ENCODE data around the gene YTHDC1. TPM values are rescaled to one million over a fixed set of nuclear protein-coding genes. Genes with fewer than 3 reads are reported as not detected.
A peak's percentile ranks its signal among the peaks of the same experiment; 100 is the strongest.

YTHDC1 gene
- total RNA-seq, 2 experiments from 2014 or later = 80.0 to 95.1 TPM

DNA sequence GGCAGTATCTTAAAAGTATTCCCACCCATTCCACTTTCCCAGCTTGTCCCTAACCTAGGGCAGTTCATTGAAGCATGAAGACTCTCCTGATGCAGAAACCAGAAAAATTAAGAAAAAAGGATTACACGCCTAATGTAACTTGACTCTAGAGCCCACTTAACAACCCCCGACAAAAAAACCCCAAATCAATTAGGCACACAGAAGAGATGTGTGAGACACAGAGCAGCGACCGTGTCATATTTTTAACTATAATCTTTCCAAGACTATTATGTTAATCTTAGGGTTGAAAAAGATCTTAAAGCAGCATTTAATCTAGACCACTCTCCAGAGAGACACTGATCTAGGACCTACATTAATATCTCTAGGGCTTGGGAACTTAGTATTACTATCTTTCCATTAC is 1.3 kb downstream of the YTHDC1 start:
- ChIA-PET CTCF (interaction anchor here (0.9 kb wide), 1 partner anchor 27 kb away, joined by 3 read pairs; no protein-coding TSS in a partner anchor), POLR2A (interaction anchor here (1.0 to 3.7 kb wide), 5 partner anchors 12 to 91 kb away, joined by 3 to 14 read pairs (median 4); no protein-coding TSS in a partner anchor)
- Mint-ChIP-seq H3K27me3 (no peaks in the 10 kb centered on the region), H3K4me3 (peak overlapping the region; percentile 97), H3K36me3 (ENCODE audit: low read depth) (peaks cover 31% of the 10 kb centered on the region), H3K9me3 (no peaks in the 10 kb centered on the region), H3K4me1 (peaks cover 40% of the 10 kb centered on the region), H3K27ac (peak overlapping the region; percentile 95)
- DNase-seq = no peak

DNA sequence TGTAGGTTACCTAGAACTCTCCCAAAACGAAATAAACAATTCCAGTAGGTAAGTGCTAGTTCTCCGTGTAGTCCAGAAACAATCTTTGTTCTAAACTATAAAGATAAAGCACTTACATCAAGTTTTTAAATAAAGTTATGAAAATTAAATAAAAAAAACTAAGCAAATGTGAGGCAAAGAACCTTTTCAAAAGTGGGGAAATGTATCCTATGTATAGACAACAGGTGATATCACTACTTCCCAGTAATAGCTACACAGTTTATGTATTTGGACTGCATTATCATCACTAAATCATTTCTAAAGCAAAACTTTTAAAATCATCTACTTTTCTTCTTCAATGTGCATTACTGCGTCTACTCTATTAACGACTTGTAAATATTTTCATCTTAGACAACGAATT is 2.0 kb downstream of the YTHDC1 start:
- Mint-ChIP-seq H3K36me3 (ENCODE audit: low read depth) (peaks cover 31% of the 10 kb centered on the region), H3K27ac (peak overlapping the region; percentile 95), H3K4me1 (peaks cover 40% of the 10 kb centered on the region), H3K4me3 (peak overlapping the region; percentile 97), H3K9me3 (no peaks in the 10 kb centered on the region), H3K27me3 (no peaks in the 10 kb centered on the region)
- CTCF ChIA-PET = no interaction called here
- DNase-seq = no peak
- POLR2A ChIA-PET = interaction anchor here (3.7 kb wide), 1 partner anchor 15 kb away, joined by 14 read pairs; no protein-coding TSS in a partner anchor

DNA sequence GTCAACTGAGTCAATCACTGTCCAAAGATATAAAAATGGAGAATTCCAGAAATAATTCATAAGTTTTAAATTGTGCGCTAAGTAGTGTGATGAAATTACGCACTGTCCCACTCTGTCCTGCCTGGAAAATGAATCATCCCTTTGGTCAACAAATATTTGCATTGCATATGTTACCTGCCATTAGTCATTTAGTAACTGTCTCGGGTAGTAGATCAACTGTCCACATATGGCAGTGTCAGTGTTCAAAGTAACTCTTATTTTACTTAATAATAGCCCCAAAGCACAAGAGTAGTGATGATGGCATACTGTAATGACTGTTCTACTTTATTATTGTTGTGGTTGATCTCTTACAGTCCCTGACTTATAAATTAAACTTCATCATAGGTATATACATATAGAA is 3.4 kb downstream of the YTHDC1 start:
- POLR2A ChIA-PET = no interaction called here
- H3K4me3 Mint-ChIP-seq = no peak overlapping the region
- CTCF ChIA-PET = no interaction called here
- H3K36me3 Mint-ChIP-seq (ENCODE audit: low read depth) = peaks cover 36% of the 10 kb centered on the region
- no peaks in the 10 kb centered on the region for H3K9me3 Mint-ChIP-seq
- no peaks in the 10 kb centered on the region for H3K27me3 Mint-ChIP-seq
- H3K27ac Mint-ChIP-seq = no peak overlapping the region
- peaks cover 46% of the 10 kb centered on the region for H3K4me1 Mint-ChIP-seq
- no peak for DNase-seq

DNA sequence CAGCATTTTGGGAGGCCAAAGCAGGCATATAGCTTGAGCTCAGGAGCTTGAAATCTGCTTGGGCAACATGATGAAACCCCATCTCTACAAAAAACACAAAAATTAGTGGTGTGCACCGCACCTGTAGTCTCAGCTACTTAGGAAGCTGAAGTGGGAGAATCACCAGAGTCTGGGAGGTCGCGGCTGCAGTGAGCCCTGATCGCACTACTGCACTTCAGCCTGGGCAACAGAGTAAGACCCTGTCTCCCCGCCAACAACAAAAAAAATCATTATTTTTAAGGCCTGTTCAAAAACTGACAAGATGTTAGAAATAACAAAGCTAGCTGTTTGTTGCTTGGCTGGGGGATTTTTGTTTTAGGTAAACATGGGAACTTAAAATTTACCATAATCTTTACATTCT is 5.1 kb downstream of the YTHDC1 start:
- Mint-ChIP-seq H3K9me3 (no peaks in the 10 kb centered on the region), H3K4me1 (peaks cover 52% of the 10 kb centered on the region), H3K27me3 (no peaks in the 10 kb centered on the region), H3K4me3 (no peak overlapping the region), H3K27ac (no peak overlapping the region), H3K36me3 (ENCODE audit: low read depth) (peaks cover 32% of the 10 kb centered on the region)
- CTCF ChIA-PET = no interaction called here
- POLR2A ChIA-PET = interaction anchor here (1.0 to 2.7 kb wide), 4 partner anchors 8 to 36 kb away, joined by 3 to 8 read pairs (median 3); no protein-coding TSS in a partner anchor
- no peak for DNase-seq

DNA sequence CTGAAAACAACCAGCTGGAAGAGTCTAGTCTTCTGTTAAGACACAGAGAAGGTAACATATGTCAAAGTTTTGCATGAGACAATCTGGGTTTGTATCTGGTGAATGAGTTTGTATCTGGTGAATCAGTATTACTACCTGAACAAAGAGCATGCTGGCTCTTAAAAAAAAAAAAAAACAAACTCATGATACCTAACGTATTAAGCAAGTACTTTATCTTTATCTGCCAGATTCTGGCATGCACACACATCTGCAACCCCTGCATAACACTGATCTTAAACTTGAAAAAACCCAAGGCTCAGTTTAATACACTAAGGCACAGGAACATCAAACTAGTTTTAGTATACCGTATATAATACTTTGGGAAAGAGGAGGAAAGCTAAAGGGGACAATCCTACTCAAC is 5.8 kb downstream of the YTHDC1 start:
- Mint-ChIP-seq H3K9me3 (no peaks in the 10 kb centered on the region), H3K4me1 (peaks cover 55% of the 10 kb centered on the region), H3K27ac (no peak overlapping the region), H3K4me3 (no peak overlapping the region), H3K27me3 (no peaks in the 10 kb centered on the region), H3K36me3 (ENCODE audit: low read depth) (peaks cover 28% of the 10 kb centered on the region)
- ChIA-PET CTCF (interaction anchor here (0.6 kb wide), 1 partner anchor 15 kb away, joined by 3 read pairs; no protein-coding TSS in a partner anchor), POLR2A (interaction anchor here (0.7 to 2.7 kb wide), 4 partner anchors 9 to 18 kb away, joined by 3 to 8 read pairs (median 3); no protein-coding TSS in a partner anchor)
- no peak for DNase-seq

DNA sequence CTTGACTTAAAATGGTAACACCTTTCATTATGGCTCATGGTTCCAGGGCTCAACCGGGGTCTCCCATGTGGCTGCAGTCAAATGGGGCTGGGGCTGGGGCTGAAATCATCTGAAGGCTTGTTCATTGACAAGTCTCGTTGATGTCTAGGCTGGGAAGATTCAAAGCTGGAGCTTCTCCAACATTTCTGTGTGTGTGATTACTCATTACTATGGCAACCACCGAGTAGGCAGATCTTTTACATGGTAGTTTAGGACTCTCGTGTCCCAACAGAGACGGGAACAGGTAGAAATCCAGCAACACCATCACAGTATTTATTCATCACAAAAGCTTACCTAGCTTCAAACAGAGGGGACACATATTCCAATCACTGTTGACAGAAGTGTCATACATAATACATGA is 7.8 kb downstream of the YTHDC1 start:
- no peak for DNase-seq
- Mint-ChIP-seq H3K27ac (no peak overlapping the region), H3K36me3 (ENCODE audit: low read depth) (peaks cover 28% of the 10 kb centered on the region), H3K4me3 (no peak overlapping the region), H3K4me1 (peaks cover 49% of the 10 kb centered on the region), H3K9me3 (no peaks in the 10 kb centered on the region), H3K27me3 (no peaks in the 10 kb centered on the region)
- POLR2A ChIA-PET = no interaction called here
- CTCF ChIA-PET = no interaction called here

DNA sequence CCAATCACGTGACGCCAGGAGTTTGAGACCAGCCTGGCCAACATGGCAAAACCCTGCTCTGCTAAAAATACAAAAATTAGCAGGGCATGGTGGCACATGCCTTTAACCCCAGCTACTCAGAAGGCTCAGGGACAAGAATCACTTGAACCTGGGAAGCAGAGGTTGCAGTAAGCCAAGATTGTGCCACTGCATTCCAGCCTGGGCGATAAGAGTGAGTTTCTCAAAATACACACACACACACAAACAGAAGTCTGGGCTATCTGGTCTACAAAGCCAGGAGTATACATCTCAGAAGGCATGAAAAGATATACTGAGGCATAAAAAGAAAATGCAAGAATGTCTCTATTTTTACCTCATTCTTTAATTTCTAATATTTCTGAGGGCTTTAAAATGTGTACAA is 11.3 kb downstream of the YTHDC1 start:
- no peak overlapping the region for H3K27ac Mint-ChIP-seq
- ChIA-PET CTCF (no interaction called here), POLR2A (no interaction called here)
- H3K36me3 Mint-ChIP-seq (ENCODE audit: low read depth) = peaks cover 29% of the 10 kb centered on the region
- H3K4me3 Mint-ChIP-seq = no peak overlapping the region
- H3K4me1 Mint-ChIP-seq = peaks cover 29% of the 10 kb centered on the region
- H3K9me3 Mint-ChIP-seq = no peaks in the 10 kb centered on the region
- no peak for DNase-seq
- H3K27me3 Mint-ChIP-seq = no peaks in the 10 kb centered on the region

DNA sequence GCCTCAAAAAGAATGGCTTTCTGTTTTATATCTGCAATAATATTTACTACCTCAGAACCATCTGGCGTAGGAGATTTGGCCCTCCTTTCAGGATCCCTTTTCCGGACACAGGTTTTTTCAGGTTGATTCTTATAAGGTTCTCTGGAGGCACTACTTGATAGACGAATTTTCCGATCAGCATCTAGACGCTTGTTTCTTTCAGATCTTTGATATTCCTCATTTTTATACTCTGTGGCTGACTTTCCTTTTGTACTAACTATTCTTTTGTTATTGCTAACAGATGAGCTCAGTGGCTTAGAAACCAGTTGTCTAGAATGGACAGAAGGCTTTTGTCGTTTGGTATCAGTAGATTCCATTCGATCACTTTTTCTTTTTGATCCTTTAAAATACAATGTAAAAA is 12.4 kb downstream of the YTHDC1 start:
- H3K9me3 Mint-ChIP-seq = no peaks in the 10 kb centered on the region
- H3K4me3 Mint-ChIP-seq = no peak overlapping the region
- CTCF ChIA-PET = no interaction called here
- H3K4me1 Mint-ChIP-seq = peaks cover 29% of the 10 kb centered on the region
- no peak for DNase-seq
- H3K36me3 Mint-ChIP-seq (ENCODE audit: low read depth) = peaks cover 40% of the 10 kb centered on the region
- POLR2A ChIA-PET = no interaction called here
- no peak overlapping the region for H3K27ac Mint-ChIP-seq
- no peaks in the 10 kb centered on the region for H3K27me3 Mint-ChIP-seq

DNA sequence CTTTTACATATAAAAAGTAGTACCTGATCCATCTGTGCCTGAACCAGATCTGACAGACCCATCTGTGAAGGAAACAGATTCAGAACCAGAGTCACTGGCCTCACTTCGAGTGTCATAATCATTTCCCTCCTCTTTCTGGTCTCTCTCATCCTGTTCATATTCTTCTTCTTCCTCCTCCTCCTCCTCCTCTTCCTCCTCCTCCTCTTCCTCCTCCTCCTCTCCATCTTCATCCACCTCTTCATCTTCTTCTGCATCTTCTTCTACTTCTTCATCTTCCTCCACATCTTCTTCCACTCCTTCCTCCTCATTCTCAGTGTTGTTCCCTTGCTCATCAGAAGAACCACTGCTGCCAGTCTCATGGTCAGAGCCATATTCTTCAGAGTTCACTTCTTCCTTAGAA is 12.9 kb downstream of the YTHDC1 start:
- Mint-ChIP-seq H3K36me3 (ENCODE audit: low read depth) (peaks cover 42% of the 10 kb centered on the region), H3K4me3 (no peak overlapping the region), H3K27me3 (no peaks in the 10 kb centered on the region), H3K27ac (peak overlapping the region; percentile 2), H3K4me1 (peaks cover 26% of the 10 kb centered on the region), H3K9me3 (no peaks in the 10 kb centered on the region)
- no peak for DNase-seq
- ChIA-PET CTCF (no interaction called here), POLR2A (no interaction called here)

DNA sequence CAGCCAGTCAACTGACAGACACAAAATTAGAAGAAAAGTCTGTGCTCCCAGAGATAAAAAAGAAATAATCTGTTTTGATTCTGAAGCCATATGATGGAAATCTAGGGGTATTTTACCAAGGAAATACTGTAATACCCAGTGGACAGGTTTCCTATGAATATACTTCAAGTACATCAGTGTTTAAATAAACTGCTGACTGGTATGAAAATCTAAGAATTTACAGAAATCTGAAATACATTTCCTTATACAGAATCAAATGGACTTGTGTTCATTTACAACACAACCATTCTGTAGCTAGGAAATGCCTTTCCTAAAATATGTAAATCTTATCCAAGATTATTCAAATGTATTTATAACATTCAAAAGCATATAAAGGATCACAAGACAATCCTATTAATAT is 13.4 kb downstream of the YTHDC1 start:
- H3K9me3 Mint-ChIP-seq = no peaks in the 10 kb centered on the region
- H3K4me3 Mint-ChIP-seq = no peak overlapping the region
- ChIA-PET POLR2A (no interaction called here), CTCF (no interaction called here)
- no peak for DNase-seq
- H3K27me3 Mint-ChIP-seq = no peaks in the 10 kb centered on the region
- H3K36me3 Mint-ChIP-seq (ENCODE audit: low read depth) = peaks cover 45% of the 10 kb centered on the region
- H3K27ac Mint-ChIP-seq = no peak overlapping the region
- peaks cover 24% of the 10 kb centered on the region for H3K4me1 Mint-ChIP-seq

DNA sequence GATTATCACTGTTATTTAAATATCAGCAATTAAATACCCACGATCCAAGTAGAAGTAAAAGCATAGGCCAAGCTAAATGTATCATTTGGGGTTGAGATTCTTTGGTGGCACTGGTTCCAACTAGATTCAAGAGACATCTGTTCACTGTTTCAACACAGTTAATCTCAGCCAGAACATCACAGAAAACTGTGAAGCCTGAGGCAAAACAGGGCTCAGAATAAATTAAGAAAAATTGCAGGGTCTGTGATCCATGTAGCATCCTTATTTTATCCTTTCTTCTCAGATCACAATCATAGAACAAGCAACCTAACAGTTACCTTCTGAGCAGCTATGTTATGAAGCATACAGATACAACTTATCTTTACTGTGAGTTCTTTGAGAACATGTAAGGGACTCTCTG is 23.7 kb downstream of the YTHDC1 start:
- H3K4me3 Mint-ChIP-seq = no peak overlapping the region
- ChIA-PET CTCF (interaction anchor here (0.6 kb wide), 1 partner anchor 17 kb away, joined by 3 read pairs; no protein-coding TSS in a partner anchor), POLR2A (interaction anchor here (0.8 kb wide), 1 partner anchor 19 kb away, joined by 3 read pairs; no protein-coding TSS in a partner anchor)
- peaks cover 61% of the 10 kb centered on the region for H3K36me3 Mint-ChIP-seq (ENCODE audit: low read depth)
- H3K27ac Mint-ChIP-seq = no peak overlapping the region
- no peaks in the 10 kb centered on the region for H3K4me1 Mint-ChIP-seq
- H3K27me3 Mint-ChIP-seq = no peaks in the 10 kb centered on the region
- no peaks in the 10 kb centered on the region for H3K9me3 Mint-ChIP-seq
- DNase-seq = no peak

DNA sequence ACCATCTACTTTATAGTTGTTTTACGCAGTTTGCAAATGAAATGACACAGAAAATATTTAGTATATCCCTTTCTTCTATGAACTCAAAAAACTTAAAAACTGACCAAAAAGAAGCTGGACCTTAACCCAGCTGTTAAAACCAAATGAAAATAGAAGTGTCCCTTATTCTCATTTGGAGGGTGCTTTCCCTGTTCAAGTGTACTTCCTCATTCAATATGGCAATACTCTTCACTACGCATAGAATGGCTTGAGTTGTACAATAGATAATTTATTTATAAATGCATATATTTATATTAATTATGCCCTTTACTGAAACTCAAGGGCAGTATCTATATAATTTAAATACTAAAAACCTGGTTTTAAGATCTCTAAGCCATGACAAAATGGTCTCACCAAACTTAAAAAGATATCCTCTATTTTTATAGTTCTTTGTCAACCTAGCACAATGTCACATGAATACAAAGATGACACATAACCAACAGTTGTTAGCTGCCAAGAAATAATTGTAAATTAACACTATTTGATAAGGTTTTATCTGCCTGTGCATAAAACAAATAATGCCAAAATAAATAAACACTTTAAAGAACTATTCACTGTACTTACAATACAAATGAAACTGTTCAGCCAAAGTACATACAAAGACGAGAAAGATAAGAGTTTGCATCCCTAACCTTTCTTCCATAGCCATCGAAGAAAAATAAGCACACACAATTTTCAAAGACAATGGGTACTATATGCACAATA is 25.2 kb downstream of the YTHDC1 start:
- H3K27ac Mint-ChIP-seq = no peak overlapping the region
- H3K27me3 Mint-ChIP-seq = no peaks in the 10 kb centered on the region
- peaks cover 5% of the 10 kb centered on the region for H3K4me1 Mint-ChIP-seq
- H3K9me3 Mint-ChIP-seq = no peaks in the 10 kb centered on the region
- peaks cover 62% of the 10 kb centered on the region for H3K36me3 Mint-ChIP-seq (ENCODE audit: low read depth)
- ChIA-PET POLR2A (no interaction called here), CTCF (no interaction called here)
- no peak overlapping the region for H3K4me3 Mint-ChIP-seq
- DNase-seq = no peak

DNA sequence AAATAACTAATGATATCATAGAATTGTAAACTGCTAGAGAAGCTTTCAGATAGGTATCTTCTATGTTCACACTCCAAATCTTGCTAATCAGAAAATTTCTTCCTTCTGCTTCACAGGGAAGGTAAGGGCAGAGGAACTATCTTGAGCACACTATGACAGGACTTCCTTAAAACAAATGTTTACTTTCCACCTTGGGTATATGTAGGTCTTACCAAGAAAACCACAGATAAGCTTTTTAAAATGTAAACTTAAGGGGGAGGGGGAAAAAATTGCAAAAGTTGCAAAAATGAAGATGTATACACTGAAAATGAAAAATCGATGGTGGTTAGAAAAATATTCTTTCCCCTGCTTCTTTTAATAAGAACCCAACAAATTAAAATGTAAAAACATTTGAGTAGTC is 30.9 kb downstream of the YTHDC1 start:
- Mint-ChIP-seq H3K4me3 (no peak overlapping the region), H3K27me3 (no peaks in the 10 kb centered on the region), H3K36me3 (ENCODE audit: low read depth) (peaks cover 62% of the 10 kb centered on the region), H3K27ac (peak overlapping the region; percentile 65), H3K9me3 (no peaks in the 10 kb centered on the region), H3K4me1 (peaks cover 17% of the 10 kb centered on the region)
- ChIA-PET POLR2A (no interaction called here), CTCF (no interaction called here)
- no peak for DNase-seq
